K562 (cell line): Measurements from ENCODE around the gene NTRK1. TPM values are rescaled to one million over a fixed set of nuclear protein-coding genes. Genes with fewer than 3 reads are reported as not detected.

ENCODE experiments used
- ATAC-seq: fragments of 200-7000 bp; cut with Tn5 transposase; 3 replicates; pipeline ENCODE4 v1.9.1; 2020; ENCODE audit warnings: moderate library complexity
- BruUV-seq: library from RNA; stranded (reverse); fragments of 400-500 nt; replicated peaks from 2 replicates; lab custom pipeline; 2021; lab: Mats Ljungman, UMichigan
- CTCF ChIA-PET: fragments of 300-600 bp; formaldehyde crosslinking; extraction: SDS; loops from one replicate; lab custom pipeline; 2021; ENCODE audit warnings: low intra/inter-chr PET ratio; lab: Yijun Ruan, JAX
- POLR2A ChIA-PET: fragments of 300-600, 350-650 bp; sonication (Branson Sonifier 250); formaldehyde crosslinking; extraction: SDS; loops from one replicate; lab custom pipeline; 2021; ENCODE audit warnings: antibody characterized with exemption, inconsistent platforms; lab: Yijun Ruan, JAX
- DNase-seq, 4 experiments: peaks; one replicate each; pipeline versions ENCODE4 v3.0.0 to v3.0.0-alpha.2; 2011 to 2018; ENCODE audit warnings: low spot score in 3 of 4, mixed read lengths in 3 of 4; ENCODE audit errors: extremely low read depth in 1 of 4
- FAIRE-seq: peaks from 2 replicates; lab custom pipeline; 2011; peaks lifted over from hg19 to GRCh38; lab: Jason Lieb, UNC
- H2AFZ ChIP-seq: 2 replicates; pipeline ENCODE4 v1.6.0; 2011; ENCODE audit warnings: low read depth, low read length, control low read depth, inconsistent platforms
- H3K27ac ChIP-seq: fragments of 200-600 bp; 3 replicates; pipeline ENCODE4 v1.8.0; 2011; ENCODE audit warnings: low read depth, mild to moderate bottlenecking, control low read depth, inconsistent platforms, low read length, moderate library complexity, mixed read lengths; ENCODE audit errors: extremely low read depth
- H3K27me3 ChIP-seq, 2 experiments: fragments of 300-600 bp in 1 of 2; 2 replicates in 1 of 2; 3 replicates in 1 of 2; pipeline versions ENCODE4 v1.6.0 to v1.8.0; 2011; ENCODE audit warnings: inconsistent platforms in 2 of 2, low read length in 2 of 2, mild to moderate bottlenecking in 1 of 2, mixed read lengths in 1 of 2, moderate library complexity in 1 of 2; ENCODE audit not compliant: control insufficient read depth in 2 of 2, insufficient read depth in 2 of 2
- H3K36me3 ChIP-seq: fragments of 300-600 bp; 3 replicates; pipeline ENCODE4 v1.8.0; 2011; ENCODE audit warnings: mild to moderate bottlenecking, low read length, inconsistent platforms; ENCODE audit not compliant: control insufficient read depth, insufficient read depth
- H3K4me1 ChIP-seq, 2 experiments: fragments of 200-600 bp in 1 of 2; replicated peaks in 1 of 2; 2 replicates in 1 of 2; 3 replicates in 1 of 2; pipeline versions ENCODE4 v1.5.1 to v1.8.0; 2011; ENCODE audit warnings: inconsistent platforms in 2 of 2, low read length in 2 of 2, mild to moderate bottlenecking in 1 of 2, mixed read lengths in 1 of 2, moderate library complexity in 1 of 2; ENCODE audit not compliant: control insufficient read depth in 2 of 2, insufficient read depth in 2 of 2
- H3K4me2 ChIP-seq: 2 replicates; pipeline ENCODE4 v1.6.1; 2011; ENCODE audit warnings: low read length, control low read depth, inconsistent platforms, mixed read lengths; ENCODE audit not compliant: insufficient read depth
- H3K4me3 ChIP-seq: fragments of 200-600 bp; sonication (generic), shearing (Covaris generic); 2 replicates; pipeline ENCODE4 v1.5.1; 2016; ENCODE audit warnings: control low read depth, inconsistent platforms
- H3K79me2 ChIP-seq: fragments of 200-600 bp; 3 replicates; pipeline ENCODE4 v1.8.0; 2011; ENCODE audit warnings: low read length, inconsistent platforms; ENCODE audit not compliant: control insufficient read depth, insufficient read depth
- H3K9ac ChIP-seq, 2 experiments: 2 replicates each; pipeline versions ENCODE4 v1.6.0 to v1.6.1; 2011; ENCODE audit warnings: low read depth in 2 of 2, low read length in 2 of 2, control low read depth in 1 of 2, inconsistent platforms in 1 of 2, mild to moderate bottlenecking in 1 of 2, mixed read lengths in 1 of 2; ENCODE audit not compliant: insufficient read depth in 1 of 2
- H3K9me1 ChIP-seq: one replicate; pipeline ENCODE4 v1.6.0; 2011; ENCODE audit warnings: inconsistent platforms, mild to moderate bottlenecking, low read length, moderate library complexity; ENCODE audit not compliant: control insufficient read depth, insufficient read depth
- H3K9me3 ChIP-seq: replicated peaks from 2 replicates; pipeline ENCODE4 v1.5.1; 2011; ENCODE audit warnings: low read depth, low read length, inconsistent platforms; ENCODE audit not compliant: control insufficient read depth, insufficient read depth
- H4K20me1 ChIP-seq: replicated peaks from 2 replicates; pipeline ENCODE4 v1.6.1; 2011; ENCODE audit warnings: low read length, inconsistent platforms, mixed read lengths; ENCODE audit not compliant: control insufficient read depth, insufficient read depth
- EGR1 ChIP-seq: fragments of 450-650 bp; conservative IDR thresholded peaks from 2 replicates; pipeline ENCODE4 v1.6.1; 2017; ENCODE audit warnings: mild to moderate bottlenecking
- EP300 ChIP-seq: IDR thresholded peaks from 2 replicates; pipeline ENCODE4 v1.6.1; 2012; ENCODE audit warnings: low read length, improper control_type of control experiment
- ETS2 ChIP-seq: IDR thresholded peaks from 2 replicates; pipeline ENCODE4 v1.6.1; 2016; ENCODE audit warnings: borderline replicate concordance, missing genetic modification characterization, mild to moderate bottlenecking, moderate library complexity, missing compliant biosample characterization; ENCODE audit not compliant: poor library complexity, severe bottlenecking
- KDM4B ChIP-seq, 2 experiments: fragments of 450-650 bp in 1 of 2; sonication (generic) in 1 of 2; IDR thresholded peaks; 2 replicates each; pipeline ENCODE4 v1.6.1; 2016 to 2017; ENCODE audit warnings: borderline replicate concordance in 2 of 2, antibody characterized with exemption in 1 of 2, low read depth in 1 of 2, mild to moderate bottlenecking in 1 of 2
- KLF13 ChIP-seq: fragments of 450-650 bp; IDR thresholded peaks from 2 replicates; pipeline ENCODE4 v1.6.1; 2016; ENCODE audit warnings: missing genetic modification characterization, low read depth, mild to moderate bottlenecking, missing compliant biosample characterization, moderate library complexity, borderline replicate concordance
- NBN ChIP-seq: fragments of 450-650 bp; IDR thresholded peaks from 2 replicates; pipeline ENCODE4 v1.6.1; 2016; ENCODE audit warnings: low read depth, mild to moderate bottlenecking
- RB1 ChIP-seq: fragments of 450-650 bp; IDR thresholded peaks from 2 replicates; pipeline ENCODE4 v1.6.1; 2017; ENCODE audit warnings: low read depth, mild to moderate bottlenecking
- YY1 ChIP-seq, 3 experiments: IDR thresholded peaks; 2 replicates each; pipeline ENCODE4 v1.6.1; 2011; ENCODE audit warnings: low read length in 2 of 3, mild to moderate bottlenecking in 2 of 3, moderate library complexity in 2 of 3, borderline replicate concordance in 1 of 3, control low read depth in 1 of 3, low read depth in 1 of 3; ENCODE audit not compliant: insufficient read depth in 3 of 3, insufficient replicate concordance in 2 of 3, control insufficient read depth in 1 of 3, insufficient read length in 1 of 3; ENCODE audit errors: extremely low read depth in 1 of 3
- ZNF431 ChIP-seq: sonication (generic); formaldehyde crosslinking; IDR thresholded peaks from 2 replicates; pipeline ENCODE4 v1.8.0; 2022; ENCODE audit warnings: mild to moderate bottlenecking, missing genetic modification reagents
- ZNF740 ChIP-seq, 3 experiments: fragments of 200-800 bp in 1 of 3; sonication (Bioruptor generic) in 1 of 3; sonication (generic) in 1 of 3; formaldehyde crosslinking in 1 of 3; IDR thresholded peaks; 2 replicates each; pipeline versions ENCODE4 v1.6.1 to v1.8.0; 2016 to 2022; ENCODE audit warnings: mild to moderate bottlenecking in 2 of 3, missing compliant biosample characterization in 2 of 3, missing genetic modification characterization in 2 of 3, missing genetic modification reagents in 1 of 3
- WGBS: fragments of 100-300 bp; shearing (Covaris generic); methylation state at CpG from one replicate; pipeline ENCODE4 v1.1.6; 2016; ENCODE audit warnings: low coverage, mixed read lengths; ENCODE audit not compliant: insufficient coverage; ENCODE audit errors: missing lambda C conversion rate; 5-methylcytosine and 5-hydroxymethylcytosine counted together
- in situ Hi-C: fragments of 300-500 bp; cut with MboI; formaldehyde crosslinking; loops from 4 replicates; pipeline ENCODE4 v1.15.0; 2018; ENCODE audit warnings: inconsistent platforms, mixed read lengths
- intact Hi-C: fragments of 100-400 bp; cut with micrococcal nuclease; formaldehyde crosslinking; loops from 2 replicates; pipeline ENCODE4 v1.14.2; 2022
- polyA plus RNA-seq, 8 experiments: library from polyadenylated mRNA; depleted of rRNA in 4 of 8; stranded (reverse) in 5 of 8; unstranded in 3 of 8; fragments of >200 nt; fragmentation: Nextera tagmentation in 2 of 8; fragmentation: Illumina TruSeq in 1 of 8; extraction: Ambion mirVana in 2 of 8; extraction: Trizol in 1 of 8; gene quantifications; 2 replicates each; pipeline versions ENCODE4 v1.2.1 to v1.2.3, GENCODE V29; 2011 to 2014; ENCODE audit warnings: inconsistent platforms in 1 of 8, missing spikeins in 1 of 8
- total RNA-seq, 7 experiments: library from RNA; depleted of rRNA in 6 of 7; stranded (reverse); fragments of >200 nt in 6 of 7; fragmentation: Illumina TruSeq in 2 of 7; extraction: Trizol in 2 of 7; gene quantifications; 2 replicates each; pipeline versions ENCODE4 v1.2.1 to v1.2.3, GENCODE V29; 2011 to 2021; ENCODE audit warnings: low replicate concordance in 1 of 7

NTRK1 gene
- total and polyA plus RNA-seq, 9 of the 15 experiments (the other 6 are each of a cell fraction or from before 2014, with no cell fraction given): 0.46 to 30.0 (median 7.9) TPM

DNA sequence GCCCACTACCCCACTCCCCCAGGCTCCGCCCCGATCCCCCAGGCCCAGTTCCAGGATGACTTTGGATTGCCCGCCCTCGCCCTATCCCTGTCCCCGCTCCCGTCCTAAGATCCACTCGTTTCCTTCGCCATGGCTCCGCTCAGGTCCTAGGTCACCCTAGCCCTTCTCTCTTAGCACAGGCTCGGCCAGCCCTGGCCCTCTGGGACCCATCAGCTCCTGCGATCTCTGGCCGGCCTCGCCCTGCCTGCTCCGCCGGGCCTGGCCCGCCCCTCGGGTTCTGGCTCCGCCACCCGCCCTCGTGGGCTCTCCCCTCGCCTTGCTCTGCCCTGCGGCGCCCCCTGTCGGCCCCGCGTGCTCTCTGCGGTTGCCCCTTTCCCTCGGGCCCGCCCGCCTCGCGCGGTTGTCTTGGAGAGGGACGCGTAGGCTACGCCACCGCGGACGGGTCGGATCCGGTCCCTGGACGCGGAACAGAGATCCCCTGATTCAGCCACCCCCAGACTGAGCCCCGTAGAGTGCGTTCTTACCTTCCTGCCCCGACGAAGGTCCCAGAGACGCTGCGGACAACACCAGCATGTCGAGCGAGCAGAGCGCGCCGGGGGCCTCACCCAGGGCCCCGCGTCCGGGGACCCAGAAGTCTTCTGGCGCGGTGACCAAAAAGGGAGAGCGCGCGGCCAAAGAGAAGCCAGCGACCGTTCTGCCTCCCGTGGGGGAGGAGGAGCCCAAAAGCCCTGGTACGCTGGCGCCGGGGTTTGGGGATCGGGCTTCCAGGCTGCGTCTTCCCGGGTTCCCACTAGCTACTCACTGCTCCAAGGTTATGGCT lies 59.8 kb downstream of the NTRK1 start, which contains the start of gene LRRC71:
TSS of gene LRRC71 (plus strand) at position 400 of the 820 bp plus-strand sequence. CDS start at position 572, 172 bp downstream.
- CTCF ChIA-PET: interaction anchor here (0.6 to 2.9 kb wide), 9 partner anchors 10 to 231 kb away, joined by 3 to 19 read pairs (median 4); partner anchors contain the start of gene PEAR1
- FAIRE-seq: peak; percentile 52
- TF ChIP-seq YY1 (IDR thresholded peaks at IDR 0.05; ENCODE audit: borderline replicate concordance in 1 of 3, control insufficient read depth in 1 of 3, extremely low read depth in 1 of 3, insufficient read depth in 3 of 3, insufficient read length in 1 of 3, insufficient replicate concordance in 2 of 3, low read depth in 1 of 3, low read length in 2 of 3) (peak in 2 of 3 experiments; percentile 9 to 49), ZNF431 (CRISPR knock-in tag) (peak; percentile 45; the same call in 1 of the 2 replicates), EP300 (no peak), ZNF740 (CRISPR knock-in tag; IDR thresholded peaks at IDR 0.05) (0 out of 2 replicates have a peak, but pooled peaks have one; percentile 42), ZNF740 (tag; IDR thresholded peaks at IDR 0.05) (no peak), NBN (0 out of 2 replicates have a peak, but pooled peaks have one; percentile 55), ETS2 (tag) (no peak), KLF13 (tag) (peak; percentile 78; the same call in 1 of the 2 replicates), EGR1 (peak; percentile 45; the same call in 1 of the 2 replicates), KDM4B (IDR thresholded peaks at IDR 0.05; ENCODE audit: borderline replicate concordance in 2 of 2, low read depth in 1 of 2) (peak in 1 of 2 experiments; percentile 84; a peak in 1 of 4 replicates), RB1 (peak; percentile 96)

More for the DNA sequence above, 59.8 kb downstream of the NTRK1 start, which contains the start of gene LRRC71:
- Histone ChIP-seq H3K36me3 (peaks cover 3% of the 10 kb centered on the region; the same call in 1 of the 3 replicates), H3K27ac (no peak within 1 kb of the TSS), H2AFZ (peak within 1 kb of the TSS; percentile 91), H4K20me1 (no peaks in the 10 kb centered on the region), H3K9me1 (no peaks in the 10 kb centered on the region), H3K9ac (peak within 1 kb of the TSS; percentile 46 to 91; a peak in 3 of 4 replicates), H3K9me3 (peaks cover 3% of the 10 kb centered on the region; the same call in 1 of the 2 replicates), H3K4me3 (peak within 1 kb of the TSS; percentile 15; the same call in 1 of the 2 replicates), H3K4me1 (peaks cover 17 to 34% of the 10 kb centered on the region in 2 experiments), H3K27me3 (peaks cover 8 to 17% of the 10 kb centered on the region in 2 experiments; a peak in 3 of 5 replicates), H3K79me2 (no peaks in the 10 kb centered on the region), H3K4me2 (peak within 1 kb of the TSS; percentile 71)
- POLR2A ChIA-PET: interaction anchor here (0.7 to 1.6 kb wide), 3 partner anchors 9 to 235 kb away, joined by 3 to 4 read pairs (median 3); no protein-coding TSS in a partner anchor
- DNase-seq (peak; percentile 94 to 96 (median 95)), ATAC-seq (peak; percentile 97)
- in situ Hi-C loops: no loop called here
- 18% methylated on average over 45 of the region's 71 CpGs for WGBS
- BruUV-seq: no TSS peak
- intact Hi-C loops: loop anchor here (1.0 to 5.0 kb wide), 4 partner anchors 10 to 193 kb away; partner anchors contain the start of genes ISG20L2 and METTL25B
